Measurements from ENCODE around the gene MAEA. TPM values are rescaled to one million over a fixed set of nuclear protein-coding genes. Genes with fewer than 3 reads are reported as not detected.

MAEA gene
- total RNA-seq, 2 donors from 2014 or later = 38.4 to 48.4 TPM

DNA sequence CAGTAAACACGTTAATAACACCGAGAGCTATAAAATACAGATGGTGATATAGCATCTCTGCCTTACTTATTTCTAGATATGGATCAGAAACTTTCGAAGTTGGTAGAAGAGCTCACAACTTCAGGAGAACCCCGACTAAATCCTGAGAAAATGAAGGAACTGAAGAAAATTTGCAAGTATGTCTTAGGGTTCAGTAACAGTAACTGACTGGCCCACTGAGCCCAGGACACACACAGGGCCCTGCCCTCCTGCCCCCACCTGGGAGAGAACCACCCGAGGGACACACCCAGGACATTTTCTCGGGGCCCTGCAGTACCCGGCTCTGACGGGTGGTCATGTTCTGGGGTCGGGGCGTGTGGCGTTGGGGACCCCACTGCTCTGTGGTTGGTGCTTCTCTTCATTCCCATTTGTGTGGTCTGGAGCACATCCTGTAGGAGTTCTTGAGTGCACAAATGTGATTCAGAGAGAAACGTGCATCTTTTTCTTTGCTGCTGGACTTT, 58.4 kb downstream of the MAEA start:
- peaks cover 0 to 6% of the 10 kb centered on the region in 2 donors for H3K36me3 Mint-ChIP-seq (ENCODE audit: insufficient read depth in 2 of 2)
- H3K27ac Mint-ChIP-seq = peak overlapping the region; percentile 85
- H3K9me3 Mint-ChIP-seq = no peaks in the 10 kb centered on the region
- no peak for ATAC-seq (replicated peaks in 1 of 2)
- H3K4me3 Mint-ChIP-seq = peak overlapping the region; percentile 88 to 93
- no peaks in the 10 kb centered on the region for H3K27me3 Mint-ChIP-seq (ENCODE audit: low read depth)
- peaks cover 52% of the 10 kb centered on the region for H3K4me1 Mint-ChIP-seq (ENCODE audit: low read depth)
- DNase-seq = no peak

- H3K4me1 Mint-ChIP-seq (ENCODE audit: low read depth) = peaks cover 52% of the 10 kb centered on the region
- H3K27ac Mint-ChIP-seq = peak overlapping the region; percentile 44
- no peaks in the 10 kb centered on the region for H3K27me3 Mint-ChIP-seq (ENCODE audit: low read depth)
- ATAC-seq (replicated peaks in 1 of 2) (no peak), DNase-seq (no peak)
- peak overlapping the region; percentile 27 to 88 for H3K4me3 Mint-ChIP-seq
- H3K9me3 Mint-ChIP-seq = no peaks in the 10 kb centered on the region
- H3K36me3 Mint-ChIP-seq (ENCODE audit: insufficient read depth in 2 of 2) = peaks cover 0 to 6% of the 10 kb centered on the region in 2 donors
These were observed 59.1 kb downstream of the MAEA start for GRCh38 chr4:1348746-1349145.

DNA sequence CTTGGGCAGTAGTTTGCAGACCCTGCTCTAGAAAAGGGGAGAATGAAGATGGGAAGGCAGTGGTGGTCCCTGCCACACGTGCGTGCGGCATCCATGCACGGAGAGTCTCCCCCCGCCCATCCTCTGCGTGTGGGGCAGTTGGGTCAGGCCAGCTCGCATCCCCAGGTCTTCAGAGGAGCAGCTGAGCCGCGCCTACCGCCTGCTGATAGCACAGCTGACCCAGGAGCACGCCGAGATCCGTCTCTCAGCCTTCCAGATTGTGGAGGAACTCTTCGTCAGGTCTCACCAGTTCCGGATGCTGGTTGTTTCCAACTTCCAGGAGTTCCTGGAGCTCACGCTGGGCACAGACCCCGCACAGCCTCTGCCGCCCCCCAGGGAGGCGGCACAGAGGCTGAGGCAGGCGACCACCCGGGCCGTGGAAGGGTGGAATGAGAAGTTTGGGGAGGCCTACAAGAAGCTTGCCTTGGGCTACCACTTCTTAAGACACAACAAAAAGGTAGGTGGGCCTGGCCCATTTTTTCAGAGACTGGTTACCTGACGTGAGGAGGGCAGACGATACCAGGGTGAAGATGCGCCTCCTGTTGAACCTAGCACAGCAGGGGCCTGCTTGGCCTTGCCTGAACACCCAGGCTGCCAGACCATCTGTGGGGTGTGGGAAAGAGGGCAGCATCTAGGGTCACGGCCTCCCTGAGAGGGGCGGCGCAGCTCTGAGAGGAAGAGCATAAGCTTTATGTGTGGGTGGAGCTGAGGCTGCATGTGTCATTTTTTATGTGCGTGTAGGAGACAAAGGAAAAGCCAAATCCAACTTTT, 59.9 kb downstream of the MAEA start:
- Mint-ChIP-seq H3K9me3 (no peaks in the 10 kb centered on the region), H3K27me3 (ENCODE audit: low read depth) (no peaks in the 10 kb centered on the region), H3K4me1 (ENCODE audit: low read depth) (peaks cover 49% of the 10 kb centered on the region), H3K27ac (peak overlapping the region; percentile 32), H3K4me3 (peak overlapping the region in 1 of 2 donors; percentile 27), H3K36me3 (ENCODE audit: insufficient read depth in 2 of 2) (peaks cover 0 to 6% of the 10 kb centered on the region in 2 donors)
- DNase-seq = no peak
- ATAC-seq (replicated peaks in 1 of 2) = no peak

DNA sequence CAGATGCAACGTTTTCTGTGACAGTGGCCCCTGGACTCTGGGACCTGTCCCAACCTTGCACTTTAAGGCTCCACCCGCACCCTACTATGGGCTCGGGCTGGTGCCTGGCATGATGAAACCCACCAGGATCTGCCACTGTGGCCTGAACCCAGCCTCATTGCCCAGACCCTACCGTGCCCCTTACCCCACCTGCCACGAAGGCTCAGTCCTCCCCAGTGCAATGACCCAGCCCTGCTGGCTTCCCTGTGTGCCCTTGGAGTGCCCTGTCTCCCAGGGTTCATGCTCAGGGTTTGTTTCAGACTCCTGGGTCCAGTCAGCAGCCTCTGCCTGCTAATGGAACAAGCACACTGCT, 60.5 kb downstream of the MAEA start:
- no peaks in the 10 kb centered on the region for H3K27me3 Mint-ChIP-seq (ENCODE audit: low read depth)
- no peak overlapping the region for H3K4me3 Mint-ChIP-seq
- no peak overlapping the region for H3K27ac Mint-ChIP-seq
- H3K36me3 Mint-ChIP-seq (ENCODE audit: insufficient read depth in 2 of 2) = peaks cover 0 to 6% of the 10 kb centered on the region in 2 donors
- DNase-seq (no peak), ATAC-seq (replicated peaks in 1 of 2) (no peak)
- no peaks in the 10 kb centered on the region for H3K9me3 Mint-ChIP-seq
- H3K4me1 Mint-ChIP-seq (ENCODE audit: low read depth) = peaks cover 44% of the 10 kb centered on the region

GRCh38 chr4:1351854-1352566, 62.3 kb downstream of the MAEA start:
- H3K4me1 Mint-ChIP-seq (ENCODE audit: low read depth) = peaks cover 35% of the 10 kb centered on the region
- ATAC-seq (replicated peaks in 1 of 2) (peak; percentile 29 to 42), DNase-seq (peak; percentile 92 to 95)
- peak overlapping the region in 1 of 2 donors; percentile 13 for H3K4me3 Mint-ChIP-seq
- no peaks in the 10 kb centered on the region for H3K27me3 Mint-ChIP-seq (ENCODE audit: low read depth)
- no peaks in the 10 kb centered on the region for H3K9me3 Mint-ChIP-seq
- H3K27ac Mint-ChIP-seq = peak overlapping the region; percentile 80
- H3K36me3 Mint-ChIP-seq (ENCODE audit: insufficient read depth in 2 of 2) = peaks cover 0 to 6% of the 10 kb centered on the region in 2 donors

DNA sequence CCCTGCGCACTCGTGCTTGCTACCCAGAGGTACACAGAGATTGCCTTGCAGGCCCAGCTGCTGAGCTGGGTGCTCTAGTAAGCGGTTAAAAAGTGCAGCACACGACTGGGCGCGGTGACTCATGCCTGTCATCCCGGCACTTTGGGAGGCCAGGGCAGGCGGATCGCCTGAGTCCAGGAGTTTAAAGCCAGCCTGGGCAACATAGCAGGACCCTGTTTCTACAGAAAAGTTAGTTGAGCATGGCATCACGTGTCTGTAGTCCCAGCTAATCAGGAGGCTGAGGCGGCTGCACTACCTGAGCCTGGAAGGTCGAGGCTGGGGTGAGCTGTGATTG, 62.8 kb downstream of the MAEA start:
- ATAC-seq (replicated peaks in 1 of 2) (no peak), DNase-seq (no peak)
- Mint-ChIP-seq H3K4me3 (no peak overlapping the region), H3K27me3 (ENCODE audit: low read depth) (no peaks in the 10 kb centered on the region), H3K4me1 (ENCODE audit: low read depth) (peaks cover 35% of the 10 kb centered on the region), H3K27ac (no peak overlapping the region), H3K36me3 (ENCODE audit: insufficient read depth in 2 of 2) (peaks cover 0 to 6% of the 10 kb centered on the region in 2 donors), H3K9me3 (no peaks in the 10 kb centered on the region)

DNA sequence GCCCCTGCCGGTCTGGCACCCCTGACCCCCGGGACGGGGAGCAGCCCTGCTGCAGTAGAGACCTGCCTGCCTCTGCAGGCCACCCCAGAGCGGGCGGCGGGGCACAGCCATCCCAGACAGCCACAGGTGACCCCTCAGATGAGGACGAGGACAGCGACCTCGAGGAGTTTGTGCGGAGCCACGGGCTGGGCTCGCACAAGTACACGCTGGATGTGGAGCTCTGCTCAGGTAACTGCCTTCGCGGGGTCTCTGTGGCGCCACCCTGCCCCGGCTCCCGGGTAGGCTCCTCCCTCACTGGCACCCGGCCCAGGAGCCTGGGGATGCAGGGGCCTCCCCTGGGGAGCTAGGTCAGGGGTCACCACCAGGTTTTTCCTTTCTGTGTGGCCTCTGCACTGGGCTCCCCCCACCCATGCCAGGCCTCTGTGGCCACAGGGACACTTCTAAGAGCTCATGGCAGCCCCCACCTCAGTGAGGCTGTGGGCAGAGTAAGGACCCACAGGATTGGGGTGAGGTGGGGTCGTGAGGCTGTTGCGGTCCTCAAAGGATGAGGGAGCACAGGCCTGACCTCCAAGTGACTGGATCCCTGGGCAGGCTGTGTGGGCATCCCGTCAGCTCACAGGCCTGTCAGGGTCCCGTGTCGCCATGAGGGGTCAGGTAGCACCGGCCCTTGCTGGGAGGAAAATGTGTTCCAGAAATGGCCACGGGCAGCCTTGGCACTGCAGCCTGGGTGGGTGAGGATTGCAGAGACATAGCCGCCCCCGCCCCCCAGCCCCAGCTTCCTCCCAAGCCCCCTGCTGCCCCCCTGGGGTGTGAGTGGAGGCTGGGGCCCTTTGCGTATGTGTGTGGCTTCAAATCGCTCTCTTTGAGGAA, 63.7 kb downstream of the MAEA start:
- H3K27me3 Mint-ChIP-seq (ENCODE audit: low read depth) = no peaks in the 10 kb centered on the region
- H3K4me3 Mint-ChIP-seq = no peak overlapping the region
- DNase-seq (no peak), ATAC-seq (replicated peaks in 1 of 2) (no peak)
- H3K9me3 Mint-ChIP-seq = no peaks in the 10 kb centered on the region
- H3K36me3 Mint-ChIP-seq (ENCODE audit: insufficient read depth in 2 of 2) = peaks cover 0 to 5% of the 10 kb centered on the region in 2 donors
- H3K4me1 Mint-ChIP-seq (ENCODE audit: low read depth) = peaks cover 27% of the 10 kb centered on the region
- H3K27ac Mint-ChIP-seq = no peak overlapping the region

GRCh38 chr4:1354136-1354982, 64.7 kb downstream of the MAEA start:
- Mint-ChIP-seq H3K27me3 (ENCODE audit: low read depth) (no peaks in the 10 kb centered on the region), H3K4me1 (ENCODE audit: low read depth) (peaks cover 18% of the 10 kb centered on the region), H3K9me3 (no peaks in the 10 kb centered on the region), H3K4me3 (no peak overlapping the region), H3K36me3 (ENCODE audit: insufficient read depth in 2 of 2) (peaks cover 0 to 2% of the 10 kb centered on the region in 2 donors), H3K27ac (no peak overlapping the region)
- ATAC-seq (replicated peaks in 1 of 2) (no peak), DNase-seq (no peak)

GRCh38 chr4:1354983-1355275, 65.2 kb downstream of the MAEA start:
- H3K27ac Mint-ChIP-seq = no peak overlapping the region
- H3K27me3 Mint-ChIP-seq (ENCODE audit: low read depth) = no peaks in the 10 kb centered on the region
- H3K9me3 Mint-ChIP-seq = no peaks in the 10 kb centered on the region
- ATAC-seq (replicated peaks in 1 of 2) = no peak
- no peaks in the 10 kb centered on the region for H3K36me3 Mint-ChIP-seq (ENCODE audit: insufficient read depth in 2 of 2)
- H3K4me1 Mint-ChIP-seq (ENCODE audit: low read depth) = peaks cover 13% of the 10 kb centered on the region
- H3K4me3 Mint-ChIP-seq = no peak overlapping the region
- DNase-seq = no peak

- ATAC-seq (replicated peaks in 1 of 2) (no peak), DNase-seq (no peak)
- Mint-ChIP-seq H3K27me3 (ENCODE audit: low read depth) (no peaks in the 10 kb centered on the region), H3K9me3 (no peaks in the 10 kb centered on the region), H3K4me1 (ENCODE audit: low read depth) (peaks cover 9% of the 10 kb centered on the region), H3K36me3 (ENCODE audit: insufficient read depth in 2 of 2) (no peaks in the 10 kb centered on the region), H3K27ac (no peak overlapping the region), H3K4me3 (no peak overlapping the region)
These were observed 65.7 kb downstream of the MAEA start for GRCh38 chr4:1355378-1355777.

DNA sequence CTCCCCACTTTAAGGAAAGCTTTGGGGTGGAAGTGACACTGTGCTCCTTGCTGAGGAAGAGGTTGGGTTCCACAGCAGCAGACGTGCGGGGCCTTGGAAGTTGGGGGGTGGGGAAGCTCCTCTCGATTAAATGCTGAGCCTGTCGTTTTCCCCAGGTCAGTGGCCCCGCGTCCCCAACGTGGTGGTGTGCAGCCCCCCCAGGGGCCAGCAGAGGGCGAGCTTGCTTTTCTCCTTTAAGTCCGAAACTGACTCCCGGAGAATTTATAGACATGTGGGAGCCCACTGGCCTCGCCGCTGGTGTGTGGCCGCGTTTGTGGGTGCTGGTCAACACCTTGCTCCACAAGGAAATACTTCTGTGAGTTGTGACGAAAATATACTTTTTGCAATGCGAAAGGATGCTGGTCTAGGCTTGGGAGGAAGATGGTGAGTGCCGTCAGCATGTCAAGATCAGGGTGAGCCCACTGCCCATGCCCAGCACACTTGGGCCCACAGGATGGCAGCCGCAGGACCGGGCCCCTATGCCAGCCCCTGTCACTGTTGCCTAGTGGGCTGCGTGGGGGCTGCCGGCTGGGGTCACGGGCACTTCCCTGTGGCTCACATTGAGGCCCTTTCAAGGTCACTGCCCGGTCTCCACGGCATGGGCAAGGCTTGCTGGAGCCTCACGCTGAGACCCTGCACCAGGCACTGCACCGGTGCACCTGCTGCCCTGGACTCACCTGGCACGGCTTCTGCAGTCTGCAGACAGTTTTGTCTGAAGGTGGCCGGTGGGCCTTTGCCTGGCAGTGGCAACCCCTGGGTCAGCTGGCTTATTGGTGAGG, 66.7 kb downstream of the MAEA start:
- Mint-ChIP-seq H3K27me3 (ENCODE audit: low read depth) (no peaks in the 10 kb centered on the region), H3K9me3 (no peaks in the 10 kb centered on the region), H3K4me1 (ENCODE audit: low read depth) (peaks cover 5% of the 10 kb centered on the region), H3K36me3 (ENCODE audit: insufficient read depth in 2 of 2) (no peaks in the 10 kb centered on the region), H3K27ac (no peak overlapping the region), H3K4me3 (no peak overlapping the region)
- DNase-seq (peak; percentile 49), ATAC-seq (replicated peaks in 1 of 2) (no peak)
